SKM-1 treated with dmso at 0.1 percent for 144 hours (cell line): ENCODE measurements around the gene ABAT.
A peak's percentile ranks its signal among the peaks of the same experiment; 100 is the strongest.

ENCODE experiments used
- DNase-seq: peaks from one replicate; lab custom pipeline; 2025; ENCODE audit not compliant: unreplicated experiment; lab: John Stamatoyannopoulos, UW

ABAT gene

GRCh38 chr16:8739151-8739550 is 64.7 kb downstream of the ABAT start:
- no peak for DNase-seq

GRCh38 chr16:8739989-8740704 is 65.7 kb downstream of the ABAT start:
- no peak for DNase-seq

- DNase-seq: no peak
Observed at GRCh38 chr16:8740775-8741355, 66.4 kb downstream of the ABAT start.

- no peak for DNase-seq
Observed at GRCh38 chr16:8741636-8742035, 67.2 kb downstream of the ABAT start.

GRCh38 chr16:8742068-8742467 is 67.7 kb downstream of the ABAT start:
- no peak for DNase-seq

- peak; percentile 55 for DNase-seq
Observed at GRCh38 chr16:8748944-8749343, 74.5 kb downstream of the ABAT start.

GRCh38 chr16:8751481-8752311 is 77.3 kb downstream of the ABAT start:
- DNase-seq: no peak

GRCh38 chr16:8752706-8753105 is 78.3 kb downstream of the ABAT start:
- no peak for DNase-seq

GRCh38 chr16:8753416-8754054 is 79.1 kb downstream of the ABAT start:
- DNase-seq: no peak

GRCh38 chr16:8756755-8757154 is 82.3 kb downstream of the ABAT start:
- DNase-seq: no peak

GRCh38 chr16:8758022-8758421 is 83.6 kb downstream of the ABAT start:
- DNase-seq: no peak

GRCh38 chr16:8760021-8760420 is 85.6 kb downstream of the ABAT start:
- no peak for DNase-seq

- DNase-seq: no peak
Observed at GRCh38 chr16:8761078-8761477, 86.7 kb downstream of the ABAT start.

GRCh38 chr16:8762254-8762653 is 87.8 kb downstream of the ABAT start:
- DNase-seq: no peak

- DNase-seq: no peak
Observed at GRCh38 chr16:8763083-8763482, 88.7 kb downstream of the ABAT start.

- DNase-seq: no peak
Observed at GRCh38 chr16:8763899-8764298, 89.5 kb downstream of the ABAT start.

GRCh38 chr16:8764525-8765250 is 90.3 kb downstream of the ABAT start:
- no peak for DNase-seq

GRCh38 chr16:8767176-8767575 is 92.8 kb downstream of the ABAT start:
- no peak for DNase-seq

GRCh38 chr16:8768283-8768682 is 93.9 kb downstream of the ABAT start:
- no peak for DNase-seq

- DNase-seq: no peak
Observed at GRCh38 chr16:8768692-8769091, 94.3 kb downstream of the ABAT start.

- no peak for DNase-seq
Observed at GRCh38 chr16:8773537-8773936, 99.1 kb downstream of the ABAT start.
